ENCODE measurements around the gene PDE11A. TPM values are rescaled to one million over a fixed set of nuclear protein-coding genes. Genes with fewer than 3 reads are reported as not detected.

PDE11A gene
- total and polyA plus RNA-seq, 2 donors = 0.14 to 0.43 TPM

DNA sequence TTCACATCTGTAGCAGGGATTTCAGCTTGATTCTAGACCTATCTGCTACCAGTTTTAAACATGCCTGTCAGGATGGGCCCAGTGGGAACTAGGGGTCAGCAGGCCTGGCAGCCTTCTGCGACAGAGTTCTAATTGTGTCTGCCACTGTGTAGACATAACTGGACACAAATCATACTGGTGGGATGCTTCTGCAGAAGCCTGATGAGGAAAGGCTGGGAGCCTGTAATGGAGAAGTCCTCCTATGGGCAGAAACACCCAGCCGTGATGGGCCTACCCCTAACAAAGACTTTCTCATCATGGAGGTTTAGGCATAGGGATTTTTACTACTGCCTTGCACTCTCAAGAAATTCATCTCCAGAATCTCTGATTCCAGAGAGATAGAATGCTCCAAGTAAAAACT is 166.9 kb downstream of the PDE11A start:
- no peaks in the 10 kb centered on the region for H3K27me3 ChIP-seq (ENCODE audit: control insufficient read depth in 2 of 2, insufficient read depth in 1 of 2, low read length in 1 of 2)
- H3K4me3 ChIP-seq (ENCODE audit: low read length in 2 of 2) = no peak overlapping the region
- no peak overlapping the region for H3K27ac ChIP-seq (ENCODE audit: low read depth in 1 of 2, low read length in 1 of 2)
- no peaks in the 10 kb centered on the region for H3K36me3 ChIP-seq (ENCODE audit: control insufficient read depth in 2 of 2, insufficient read depth in 2 of 2, low read length in 1 of 2)
- no peaks in the 10 kb centered on the region for H3K9me3 ChIP-seq (ENCODE audit: control insufficient read depth in 2 of 2, insufficient read depth in 1 of 2, low read length in 1 of 2)
- no peak for DNase-seq (ENCODE audit: low read depth in 6 of 9, low spot score in 9 of 9)
- WGBS = 99% methylated on average over 2 of the region's 2 CpGs
- H3K4me1 ChIP-seq (ENCODE audit: control insufficient read depth in 2 of 2, insufficient read depth in 2 of 2, low read length in 2 of 2) = peaks cover 0 to 10% of the 10 kb centered on the region in 2 donors

DNA sequence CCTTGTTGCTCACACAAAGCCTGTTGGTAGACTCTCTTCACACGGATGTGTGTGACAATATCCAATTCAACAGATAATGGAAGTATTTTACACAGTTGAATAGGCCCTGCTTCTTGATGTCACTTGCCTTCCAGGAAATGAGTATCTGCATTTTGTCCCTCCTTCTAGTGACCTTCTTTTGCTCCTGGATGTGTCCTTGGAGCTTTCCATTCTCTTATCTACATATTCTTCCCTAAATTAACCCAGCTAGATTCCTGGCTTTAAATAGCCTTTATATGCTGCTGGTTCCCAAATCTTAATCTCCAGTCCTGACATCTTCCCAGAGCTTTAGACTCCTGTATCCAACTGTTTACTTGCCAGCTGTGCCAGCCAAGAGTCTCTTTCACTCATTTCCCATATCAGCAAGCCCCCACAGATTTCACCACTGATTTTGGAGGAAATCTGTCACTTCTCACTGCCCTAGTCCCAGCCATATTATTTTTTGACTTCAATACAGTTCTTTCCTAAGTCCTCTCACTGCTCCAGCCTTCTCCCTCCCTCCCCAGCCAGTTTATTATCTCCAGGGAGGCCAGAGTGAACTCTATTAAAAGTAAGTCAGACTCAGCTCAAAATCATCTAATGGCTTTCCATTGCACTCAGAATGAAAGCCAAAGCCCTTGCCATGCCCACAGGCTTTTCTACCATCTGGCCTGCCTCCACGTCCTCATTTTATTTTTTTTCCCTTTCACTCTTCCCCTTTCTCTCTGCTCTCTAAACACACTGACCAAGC is 170.0 kb downstream of the PDE11A start:
- no peak overlapping the region for H3K4me3 ChIP-seq (ENCODE audit: low read length in 2 of 2)
- H3K4me1 ChIP-seq (ENCODE audit: control insufficient read depth in 2 of 2, insufficient read depth in 2 of 2, low read length in 2 of 2) = no peaks in the 10 kb centered on the region
- no peak for DNase-seq (ENCODE audit: low read depth in 6 of 9, low spot score in 9 of 9)
- no peak overlapping the region for H3K27ac ChIP-seq (ENCODE audit: low read depth in 1 of 2, low read length in 1 of 2)
- H3K27me3 ChIP-seq (ENCODE audit: control insufficient read depth in 2 of 2, insufficient read depth in 1 of 2, low read length in 1 of 2) = no peaks in the 10 kb centered on the region
- H3K36me3 ChIP-seq (ENCODE audit: control insufficient read depth in 2 of 2, insufficient read depth in 2 of 2, low read length in 1 of 2) = no peaks in the 10 kb centered on the region
- 84% methylated on average over 2 of the region's 2 CpGs for WGBS
- no peaks in the 10 kb centered on the region for H3K9me3 ChIP-seq (ENCODE audit: control insufficient read depth in 2 of 2, insufficient read depth in 1 of 2, low read length in 1 of 2)

GRCh38 chr2:177900082-177900481 is 172.5 kb downstream of the PDE11A start:
- Histone ChIP-seq H3K27ac (ENCODE audit: low read depth in 1 of 2, low read length in 1 of 2) (no peak overlapping the region), H3K4me3 (ENCODE audit: low read length in 2 of 2) (no peak overlapping the region), H3K4me1 (ENCODE audit: control insufficient read depth in 2 of 2, insufficient read depth in 2 of 2, low read length in 2 of 2) (no peaks in the 10 kb centered on the region), H3K9me3 (ENCODE audit: control insufficient read depth in 2 of 2, insufficient read depth in 1 of 2, low read length in 1 of 2) (no peaks in the 10 kb centered on the region), H3K36me3 (ENCODE audit: control insufficient read depth in 2 of 2, insufficient read depth in 2 of 2, low read length in 1 of 2) (no peaks in the 10 kb centered on the region), H3K27me3 (ENCODE audit: control insufficient read depth in 2 of 2, insufficient read depth in 1 of 2, low read length in 1 of 2) (no peaks in the 10 kb centered on the region)
- no peak for DNase-seq (ENCODE audit: low read depth in 6 of 9, low spot score in 9 of 9)

- Histone ChIP-seq H3K27me3 (ENCODE audit: control insufficient read depth in 2 of 2, insufficient read depth in 1 of 2, low read length in 1 of 2) (no peaks in the 10 kb centered on the region), H3K4me3 (ENCODE audit: low read length in 2 of 2) (no peak overlapping the region), H3K9me3 (ENCODE audit: control insufficient read depth in 2 of 2, insufficient read depth in 1 of 2, low read length in 1 of 2) (no peaks in the 10 kb centered on the region), H3K27ac (ENCODE audit: low read depth in 1 of 2, low read length in 1 of 2) (no peak overlapping the region), H3K36me3 (ENCODE audit: control insufficient read depth in 2 of 2, insufficient read depth in 2 of 2, low read length in 1 of 2) (no peaks in the 10 kb centered on the region), H3K4me1 (ENCODE audit: control insufficient read depth in 2 of 2, insufficient read depth in 2 of 2, low read length in 2 of 2) (no peaks in the 10 kb centered on the region)
- no peak for DNase-seq (ENCODE audit: low read depth in 6 of 9, low spot score in 9 of 9)
- 93% methylated on average over 5 of the region's 5 CpGs for WGBS
These were observed 175.3 kb downstream of the PDE11A start for GRCh38 chr2:177897278-177897677.

DNA sequence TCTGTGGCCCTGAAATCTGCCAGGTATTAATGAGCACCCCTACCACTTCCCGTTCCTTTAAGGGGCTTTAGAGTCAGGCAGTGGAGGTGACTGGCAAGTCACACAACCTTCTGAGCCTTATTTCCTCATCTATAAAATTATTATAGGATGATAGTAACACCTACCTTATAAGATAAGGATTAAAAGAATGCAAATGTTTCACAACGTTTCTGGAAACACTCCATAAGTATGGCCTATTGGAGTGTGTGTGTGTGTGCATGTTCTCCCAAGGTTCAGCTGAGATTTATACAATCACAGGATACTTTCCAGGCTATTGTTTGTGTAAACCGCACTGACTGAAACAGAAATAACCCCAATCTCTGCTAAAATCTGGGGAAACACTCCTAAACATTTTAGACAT is 176.0 kb downstream of the PDE11A start:
- WGBS = 82% methylated on average over 3 of the region's 3 CpGs
- H3K4me3 ChIP-seq (ENCODE audit: low read length in 2 of 2) = no peak overlapping the region
- H3K27me3 ChIP-seq (ENCODE audit: control insufficient read depth in 2 of 2, insufficient read depth in 1 of 2, low read length in 1 of 2) = no peaks in the 10 kb centered on the region

DNA sequence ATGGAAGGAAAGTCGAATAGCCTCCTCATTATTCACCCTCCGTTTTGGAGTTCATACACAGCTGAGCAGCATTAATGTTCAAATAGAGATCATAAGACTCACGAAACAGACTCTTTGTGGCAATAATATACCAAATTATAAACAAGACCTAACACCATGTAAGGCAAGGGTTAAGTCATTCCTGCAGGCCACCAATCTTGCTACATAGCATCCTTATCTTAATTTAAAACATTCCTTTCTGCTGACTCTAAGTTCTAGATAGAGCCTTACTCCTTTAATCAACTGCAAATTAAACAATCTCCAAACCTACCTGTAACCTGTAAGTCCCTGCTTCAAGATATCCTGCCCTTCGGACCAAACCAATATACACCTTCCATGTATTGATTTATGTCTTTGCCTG is 178.0 kb downstream of the PDE11A start:
- H3K4me1 ChIP-seq (ENCODE audit: control insufficient read depth in 2 of 2, insufficient read depth in 2 of 2, low read length in 2 of 2) = no peaks in the 10 kb centered on the region
- 95% methylated on average over 4 of the region's 4 CpGs for WGBS
- no peaks in the 10 kb centered on the region for H3K27me3 ChIP-seq (ENCODE audit: control insufficient read depth in 2 of 2, insufficient read depth in 1 of 2, low read length in 1 of 2)
- DNase-seq (ENCODE audit: low read depth in 6 of 9, low spot score in 9 of 9) = no peak
- no peaks in the 10 kb centered on the region for H3K9me3 ChIP-seq (ENCODE audit: control insufficient read depth in 2 of 2, insufficient read depth in 1 of 2, low read length in 1 of 2)
- no peaks in the 10 kb centered on the region for H3K36me3 ChIP-seq (ENCODE audit: control insufficient read depth in 2 of 2, insufficient read depth in 2 of 2, low read length in 1 of 2)
- H3K27ac ChIP-seq (ENCODE audit: low read depth in 1 of 2, low read length in 1 of 2) = no peak overlapping the region
- H3K4me3 ChIP-seq (ENCODE audit: low read length in 2 of 2) = no peak overlapping the region

More for the DNA sequence above, 176.0 kb downstream of the PDE11A start:
- no peak for DNase-seq (ENCODE audit: low read depth in 6 of 9, low spot score in 9 of 9)
- Histone ChIP-seq H3K27ac (ENCODE audit: low read depth in 1 of 2, low read length in 1 of 2) (no peak overlapping the region), H3K4me1 (ENCODE audit: control insufficient read depth in 2 of 2, insufficient read depth in 2 of 2, low read length in 2 of 2) (no peaks in the 10 kb centered on the region), H3K9me3 (ENCODE audit: control insufficient read depth in 2 of 2, insufficient read depth in 1 of 2, low read length in 1 of 2) (no peaks in the 10 kb centered on the region), H3K36me3 (ENCODE audit: control insufficient read depth in 2 of 2, insufficient read depth in 2 of 2, low read length in 1 of 2) (no peaks in the 10 kb centered on the region)

GRCh38 chr2:177893880-177894279 is 178.7 kb downstream of the PDE11A start:
- Histone ChIP-seq H3K27ac (ENCODE audit: low read depth in 1 of 2, low read length in 1 of 2) (no peak overlapping the region), H3K27me3 (ENCODE audit: control insufficient read depth in 2 of 2, insufficient read depth in 1 of 2, low read length in 1 of 2) (no peaks in the 10 kb centered on the region), H3K4me3 (ENCODE audit: low read length in 2 of 2) (no peak overlapping the region), H3K4me1 (ENCODE audit: control insufficient read depth in 2 of 2, insufficient read depth in 2 of 2, low read length in 2 of 2) (no peaks in the 10 kb centered on the region), H3K36me3 (ENCODE audit: control insufficient read depth in 2 of 2, insufficient read depth in 2 of 2, low read length in 1 of 2) (no peaks in the 10 kb centered on the region), H3K9me3 (ENCODE audit: control insufficient read depth in 2 of 2, insufficient read depth in 1 of 2, low read length in 1 of 2) (no peaks in the 10 kb centered on the region)
- DNase-seq (ENCODE audit: low read depth in 6 of 9, low spot score in 9 of 9) = no peak

GRCh38 chr2:177891533-177891932 is 181.0 kb downstream of the PDE11A start:
- Histone ChIP-seq H3K4me1 (ENCODE audit: control insufficient read depth in 2 of 2, insufficient read depth in 2 of 2, low read length in 2 of 2) (no peaks in the 10 kb centered on the region), H3K4me3 (ENCODE audit: low read length in 2 of 2) (no peak overlapping the region), H3K27me3 (ENCODE audit: control insufficient read depth in 2 of 2, insufficient read depth in 1 of 2, low read length in 1 of 2) (no peaks in the 10 kb centered on the region), H3K9me3 (ENCODE audit: control insufficient read depth in 2 of 2, insufficient read depth in 1 of 2, low read length in 1 of 2) (no peaks in the 10 kb centered on the region), H3K36me3 (ENCODE audit: control insufficient read depth in 2 of 2, insufficient read depth in 2 of 2, low read length in 1 of 2) (no peaks in the 10 kb centered on the region), H3K27ac (ENCODE audit: low read depth in 1 of 2, low read length in 1 of 2) (no peak overlapping the region)
- WGBS = 97% methylated on average over 1 of the region's 1 CpG
- DNase-seq (ENCODE audit: low read depth in 6 of 9, low spot score in 9 of 9) = no peak

GRCh38 chr2:177889818-177890460 is 182.6 kb downstream of the PDE11A start:
- H3K36me3 ChIP-seq (ENCODE audit: control insufficient read depth in 2 of 2, insufficient read depth in 2 of 2, low read length in 1 of 2) = no peaks in the 10 kb centered on the region
- 100% methylated on average over 1 of the region's 1 CpG for WGBS
- H3K4me1 ChIP-seq (ENCODE audit: control insufficient read depth in 2 of 2, insufficient read depth in 2 of 2, low read length in 2 of 2) = no peaks in the 10 kb centered on the region
- no peaks in the 10 kb centered on the region for H3K27me3 ChIP-seq (ENCODE audit: control insufficient read depth in 2 of 2, insufficient read depth in 1 of 2, low read length in 1 of 2)
- no peak overlapping the region for H3K4me3 ChIP-seq (ENCODE audit: low read length in 2 of 2)
- no peak for DNase-seq (ENCODE audit: low read depth in 6 of 9, low spot score in 9 of 9)
- no peaks in the 10 kb centered on the region for H3K9me3 ChIP-seq (ENCODE audit: control insufficient read depth in 2 of 2, insufficient read depth in 1 of 2, low read length in 1 of 2)
- H3K27ac ChIP-seq (ENCODE audit: low read depth in 1 of 2, low read length in 1 of 2) = no peak overlapping the region

All from thymus (tissue), 11 donors.